OCI-LY1 (cell line): ENCODE measurements around the gene WWOX.

Source experiments
- CTCF ChIP-seq: fragments of 200-600 bp; sonication (generic), shearing (Covaris generic); IDR thresholded peaks from 2 replicates; pipeline ENCODE4 v1.5.1; 2017; ENCODE audit warnings: mild to moderate bottlenecking, antibody characterized with exemption, low read length, moderate library complexity, mixed read lengths
- EZH2 ChIP-seq: fragments of 200-600 bp; sonication (generic), shearing (Covaris generic); IDR thresholded peaks from 2 replicates; pipeline ENCODE4 v1.8.0; 2017; ENCODE audit warnings: borderline replicate concordance, mixed run types, mild to moderate bottlenecking, antibody characterized with exemption, low read length, moderate library complexity, mixed read lengths

GRCh38 chr16:78050734-78051400, 48.6 kb upstream of the WWOX start:
- TF ChIP-seq CTCF: no peak
- no peak for TF ChIP-seq EZH2
